ENCODE measurements around the gene TES.
"Not testable (repeated sequence)": the region's sequence is repeated elsewhere in the genome, so short reads cannot be mapped to it uniquely, and the experiment has no call there.

TES gene

GRCh38 chr7:116210345-116211005 is at the start of gene TES:
Gene TES (plus strand): TSS chr7:116210539. CDS start chr7:116210708, 169 bp downstream.
- peak; percentile 71 to 72 for DNase-seq

- no peak for DNase-seq
Measured at GRCh38 chr7:116161728-116162127, 48.6 kb upstream of the TES start.

- no peak for DNase-seq
Measured at GRCh38 chr7:116162254-116162653, 48.1 kb upstream of the TES start.

- no peak for DNase-seq
Measured at GRCh38 chr7:116162992-116163391, 47.3 kb upstream of the TES start.

GRCh38 chr7:116164552-116165306 is 45.6 kb upstream of the TES start:
- DNase-seq = no peak

GRCh38 chr7:116165717-116166116 is 44.6 kb upstream of the TES start:
- no peak for DNase-seq

- no peak for DNase-seq
Measured at GRCh38 chr7:116166156-116166555, 44.2 kb upstream of the TES start.

GRCh38 chr7:116167177-116167576 is 43.2 kb upstream of the TES start:
- DNase-seq = peak; percentile 18 to 34

- no peak for DNase-seq
Measured at GRCh38 chr7:116169060-116169459, 41.3 kb upstream of the TES start.

GRCh38 chr7:116170180-116170579 is 40.2 kb upstream of the TES start:
- no peak for DNase-seq

GRCh38 chr7:116171094-116171493 is 39.2 kb upstream of the TES start:
- no peak for DNase-seq

- no peak for DNase-seq
Measured at GRCh38 chr7:116172353-116172752, 38.0 kb upstream of the TES start.

GRCh38 chr7:116173051-116174028 is 37.0 kb upstream of the TES start:
- no peak for DNase-seq

- not testable (repeated sequence) for DNase-seq
Measured at GRCh38 chr7:116175095-116175494, 35.2 kb upstream of the TES start.

- no peak for DNase-seq
Measured at GRCh38 chr7:116176226-116176625, 34.1 kb upstream of the TES start.

GRCh38 chr7:116177009-116177408 is 33.3 kb upstream of the TES start:
- DNase-seq = no peak

GRCh38 chr7:116180302-116180701 is 30.0 kb upstream of the TES start:
- DNase-seq = peak in 1 of 2 experiments; percentile 8

- DNase-seq = no peak
Measured at GRCh38 chr7:116182023-116182422, 28.3 kb upstream of the TES start.

GRCh38 chr7:116185450-116185849 is 24.9 kb upstream of the TES start:
- no peak for DNase-seq

GRCh38 chr7:116185956-116186355 is 24.4 kb upstream of the TES start:
- DNase-seq = no peak

GRCh38 chr7:116187400-116187799 is 22.9 kb upstream of the TES start:
- no peak for DNase-seq

GRCh38 chr7:116193329-116194087 is 16.8 kb upstream of the TES start:
- DNase-seq = no peak

GRCh38 chr7:116194115-116194514 is 16.2 kb upstream of the TES start:
- no peak for DNase-seq
